ENCODE results near the gene MARCHF2. TPM values are rescaled to one million over a fixed set of nuclear protein-coding genes. Genes with fewer than 3 reads are reported as not detected.

The MARCHF2 gene
- polyA plus RNA-seq, 1 of the 3 experiments (the other 2 are of a cell fraction), result 57.2 TPM

GRCh38 chr19:8430650-8431049, 17.5 kb downstream of the MARCHF2 start:
- Histone ChIP-seq H3K27ac (ENCODE audit: low read depth in 2 of 2, low read length in 1 of 2) (no peak overlapping the region), H3K4me3 (ENCODE audit: low read depth in 2 of 2, low read length in 1 of 2) (no peak overlapping the region), H3K4me2 (no peak overlapping the region), H3K9ac (no peak overlapping the region), H3K27me3 (ENCODE audit: insufficient read depth) (no peaks in the 10 kb centered on the region), H3K4me1 (ENCODE audit: control insufficient read depth in 1 of 2, insufficient read depth in 2 of 2, low read depth in 1 of 2, low read length in 1 of 2) (0 out of 4 replicates have a peak, but pooled peaks cover 0 to 3% of the 10 kb centered on the region in 2 experiments), H3K9me2 (no peaks in the 10 kb centered on the region), H3F3A (replicated peaks; ENCODE audit: insufficient read depth) (no peaks in the 10 kb centered on the region), H3K79me2 (ENCODE audit: insufficient read depth) (no peaks in the 10 kb centered on the region), H3K36me3 (replicated peaks in 1 of 2; ENCODE audit: control insufficient read depth in 1 of 2, insufficient read depth in 2 of 2, low read length in 1 of 2) (no peaks in the 10 kb centered on the region), H4K20me1 (ENCODE audit: insufficient read depth) (no peaks in the 10 kb centered on the region), H2AFZ (ENCODE audit: low read depth) (no peak overlapping the region), H3K9me3 (no peaks in the 10 kb centered on the region)
- WGBS (ENCODE audit: low lambda C conversion rate), result 84% methylated on average over 12 of the region's 20 CpGs
- ChIA-PET CTCF (interaction anchor here (1.0 kb wide), 1 partner anchor 148 kb away, joined by 3 read pairs; no protein-coding TSS in a partner anchor), POLR2A (no interaction called here)
- DNase-seq, result no peak
- TF ChIP-seq RCOR1 (IDR thresholded peaks at IDR 0.05; ENCODE audit: low read length) (no peak), NRF1 (IDR thresholded peaks at IDR 0.05; ENCODE audit: low read depth, low read length) (no peak), CHD2 (IDR thresholded peaks at IDR 0.05; ENCODE audit: low read length, partially characterized antibody) (no peak), YY1 (IDR thresholded peaks at IDR 0.05; ENCODE audit: low read depth) (no peak), PBX3 (IDR thresholded peaks at IDR 0.05) (no peak), TCF12 (IDR thresholded peaks at IDR 0.05) (no peak), FOXJ3 (CRISPR knock-in tag; IDR thresholded peaks at IDR 0.05) (no peak), SIN3A (IDR thresholded peaks at IDR 0.05; ENCODE audit: borderline replicate concordance, low read depth, low read length) (no peak), GABPA (IDR thresholded peaks at IDR 0.05; ENCODE audit: low read depth) (no peak), REST (IDR thresholded peaks at IDR 0.05; ENCODE audit: low read depth, low read length) (no peak), FOSL2 (IDR thresholded peaks at IDR 0.05; ENCODE audit: borderline replicate concordance, low read depth) (no peak), USF1 (IDR thresholded peaks at IDR 0.05; ENCODE audit: borderline replicate concordance, low read depth) (no peak), ELF1 (IDR thresholded peaks at IDR 0.05) (no peak), RAD21 (IDR thresholded peaks at IDR 0.05; ENCODE audit: low read length) (no peak), TAF1 (IDR thresholded peaks at IDR 0.05; ENCODE audit: borderline replicate concordance, low read depth, low read length) (no peak), JUND (IDR thresholded peaks at IDR 0.05) (no peak)
